CD4-positive, alpha-beta memory T cell (primary cell): ENCODE data around the gene CELF3. TPM values are rescaled to one million over a fixed set of nuclear protein-coding genes. Genes with fewer than 3 reads are reported as not detected.

ENCODE experiments used
- CTCF ChIA-PET: fragments of 350-600 bp; sonication (Branson Sonifier 250); formaldehyde crosslinking; loops from one replicate; lab custom pipeline; 2021; ENCODE audit warnings: inconsistent platforms; ENCODE audit not compliant: partially characterized antibody; lab: Charles Lee
- POLR2A ChIA-PET: fragments of 350-600 bp; sonication (Branson Sonifier 250); formaldehyde crosslinking; loops from one replicate; lab custom pipeline; 2021; ENCODE audit not compliant: partially characterized antibody; lab: Charles Lee
- DNase-seq, 5 donors: peaks; one replicate each; pipeline versions ENCODE4 v3.0.0 to v3.0.0-alpha.2; 2020 to 2022; ENCODE audit warnings: mixed read lengths in 1 of 5
- H3K27ac ChIP-seq: one replicate; pipeline ENCODE4 v1.7.0; 2013; ENCODE audit warnings: low read depth, low read length
- H3K27me3 ChIP-seq: 2 replicates; pipeline ENCODE4 v1.7.0; 2013; ENCODE audit warnings: mild to moderate bottlenecking, low read length, moderate library complexity; ENCODE audit not compliant: insufficient read depth
- H3K36me3 ChIP-seq: 2 replicates; pipeline ENCODE4 v1.7.0; 2013; ENCODE audit warnings: mild to moderate bottlenecking, low read length, moderate library complexity; ENCODE audit not compliant: insufficient read depth
- H3K4me1 ChIP-seq: 2 replicates; pipeline ENCODE4 v1.7.0; 2013; ENCODE audit warnings: mild to moderate bottlenecking, low read length, moderate library complexity; ENCODE audit not compliant: insufficient read depth
- H3K4me3 ChIP-seq, 2 donors: one replicate each; pipeline ENCODE4 v1.7.0; 2013; ENCODE audit warnings: low read length in 2 of 2, mild to moderate bottlenecking in 1 of 2
- H3K9me3 ChIP-seq, 2 donors: one replicate each; pipeline ENCODE4 v1.7.0; 2013; ENCODE audit warnings: low read length in 2 of 2, control low read depth in 1 of 2; ENCODE audit not compliant: control insufficient read depth in 1 of 2
- H3K27ac Mint-ChIP-seq, 7 donors: one replicate each; pipeline ENCODE4 v1.8.0; 2020 to 2021; ENCODE audit warnings: mixed read lengths in 7 of 7, mild to moderate bottlenecking in 6 of 7, inconsistent platforms in 3 of 7, moderate library complexity in 3 of 7
- H3K27me3 Mint-ChIP-seq, 2 donors: one replicate each; pipeline ENCODE4 v1.8.0; 2020 to 2021; ENCODE audit warnings: mixed read lengths in 2 of 2
- H3K36me3 Mint-ChIP-seq, 2 donors: one replicate each; pipeline ENCODE4 v1.8.0; 2020 to 2021; ENCODE audit warnings: mixed read lengths in 2 of 2, inconsistent platforms in 1 of 2, mild to moderate bottlenecking in 1 of 2
- H3K4me1 Mint-ChIP-seq, 4 donors: one replicate each; pipeline ENCODE4 v1.8.0; 2020 to 2021; ENCODE audit warnings: mixed read lengths in 4 of 4, mild to moderate bottlenecking in 1 of 4
- H3K4me3 Mint-ChIP-seq, 8 donors: one replicate each; pipeline ENCODE4 v1.8.0; 2020 to 2021; ENCODE audit warnings: mixed read lengths in 8 of 8, mild to moderate bottlenecking in 7 of 8, moderate library complexity in 6 of 8, inconsistent platforms in 3 of 8
- H3K9me3 Mint-ChIP-seq, 8 donors: one replicate each; pipeline ENCODE4 v1.8.0; 2020 to 2021; ENCODE audit warnings: mixed read lengths in 8 of 8, mild to moderate bottlenecking in 5 of 8, inconsistent platforms in 3 of 8, moderate library complexity in 1 of 8
- intact Hi-C: fragments of 100-400 bp; cut with micrococcal nuclease; formaldehyde crosslinking; loops from one replicate; pipeline ENCODE4 v1.15.1; 2023
- polyA plus RNA-seq, 2 donors: library from polyadenylated mRNA; unstranded; fragments of 300-500 nt; fragmentation: Illumina TruSeq; gene quantifications; one replicate each; pipeline ENCODE4 v1.2.3, GENCODE V29; 2021
- total RNA-seq, 2 experiments: library from RNA; stranded (reverse); gene quantifications; one replicate each; pipeline ENCODE4 v1.2.3, GENCODE V29; 2021

CELF3 gene
- total and polyA plus RNA-seq, 4 experiments from 2014 or later, result not detected

GRCh38 chr1:151714820-151715725 lies 1.5 kb downstream of the CELF3 start:
- Mint-ChIP-seq H3K4me1 (peaks cover 7 to 22% (median 10%) of the 10 kb centered on the region in 4 donors), H3K4me3 (no peak overlapping the region), H3K36me3 (no peaks in the 10 kb centered on the region), H3K27me3 (peaks cover 38 to 52% of the 10 kb centered on the region in 2 donors), H3K9me3 (no peaks in the 10 kb centered on the region), H3K27ac (no peak overlapping the region)
- H3K27ac ChIP-seq, result no peak overlapping the region
- peaks cover 7% of the 10 kb centered on the region for H3K4me1 ChIP-seq
- H3K27me3 ChIP-seq, result peaks cover 22% of the 10 kb centered on the region
- H3K36me3 ChIP-seq, result no peaks in the 10 kb centered on the region
- ChIA-PET POLR2A (no interaction called here), CTCF (interaction anchor here (0.6 kb wide), 1 partner anchor 269 kb away, joined by 4 read pairs; no protein-coding TSS in a partner anchor)
- H3K4me3 ChIP-seq, result no peak overlapping the region
- no peak for DNase-seq
- H3K9me3 ChIP-seq, result no peaks in the 10 kb centered on the region
- intact Hi-C loops, result no loop called here

GRCh38 chr1:151713874-151714273 lies 2.7 kb downstream of the CELF3 start:
- Histone ChIP-seq H3K27me3 (peaks cover 22% of the 10 kb centered on the region), H3K4me3 (no peak overlapping the region), H3K9me3 (no peaks in the 10 kb centered on the region), H3K4me1 (peaks cover 7% of the 10 kb centered on the region), H3K36me3 (no peaks in the 10 kb centered on the region), H3K27ac (no peak overlapping the region)
- no peaks in the 10 kb centered on the region for H3K36me3 Mint-ChIP-seq
- H3K9me3 Mint-ChIP-seq, result no peaks in the 10 kb centered on the region
- no peak for DNase-seq
- ChIA-PET CTCF (no interaction called here), POLR2A (no interaction called here)
- intact Hi-C loops, result no loop called here
- H3K4me3 Mint-ChIP-seq, result no peak overlapping the region
- no peak overlapping the region for H3K27ac Mint-ChIP-seq
- peaks cover 38 to 46% of the 10 kb centered on the region in 2 donors for H3K27me3 Mint-ChIP-seq
- H3K4me1 Mint-ChIP-seq, result peaks cover 7 to 21% (median 9%) of the 10 kb centered on the region in 4 donors

GRCh38 chr1:151713044-151713443 lies 3.6 kb downstream of the CELF3 start:
- Histone ChIP-seq H3K27ac (no peak overlapping the region), H3K9me3 (no peaks in the 10 kb centered on the region), H3K4me1 (peaks cover 7% of the 10 kb centered on the region), H3K27me3 (peaks cover 22% of the 10 kb centered on the region), H3K36me3 (no peaks in the 10 kb centered on the region), H3K4me3 (no peak overlapping the region)
- Mint-ChIP-seq H3K27me3 (peaks cover 33 to 40% of the 10 kb centered on the region in 2 donors), H3K27ac (no peak overlapping the region), H3K4me3 (no peak overlapping the region), H3K4me1 (peaks cover 7 to 20% (median 9%) of the 10 kb centered on the region in 4 donors), H3K36me3 (no peaks in the 10 kb centered on the region), H3K9me3 (no peaks in the 10 kb centered on the region)
- DNase-seq, result no peak
- ChIA-PET CTCF (no interaction called here), POLR2A (no interaction called here)
- intact Hi-C loops, result no loop called here

GRCh38 chr1:151711951-151712350 lies 4.7 kb downstream of the CELF3 start:
- H3K27ac ChIP-seq, result no peak overlapping the region
- CTCF ChIA-PET, result no interaction called here
- no peak overlapping the region for H3K4me3 ChIP-seq
- no peak overlapping the region for H3K4me3 Mint-ChIP-seq
- H3K27ac Mint-ChIP-seq, result no peak overlapping the region
- no peaks in the 10 kb centered on the region for H3K36me3 Mint-ChIP-seq
- H3K4me1 Mint-ChIP-seq, result peaks cover 3 to 9% (median 3%) of the 10 kb centered on the region in 4 donors
- peaks cover 4% of the 10 kb centered on the region for H3K4me1 ChIP-seq
- H3K36me3 ChIP-seq, result no peaks in the 10 kb centered on the region
- H3K9me3 Mint-ChIP-seq, result no peaks in the 10 kb centered on the region
- peaks cover 23 to 32% of the 10 kb centered on the region in 2 donors for H3K27me3 Mint-ChIP-seq
- peaks cover 12% of the 10 kb centered on the region for H3K27me3 ChIP-seq
- POLR2A ChIA-PET, result no interaction called here
- intact Hi-C loops, result no loop called here
- H3K9me3 ChIP-seq, result no peaks in the 10 kb centered on the region
- DNase-seq, result no peak

- Histone ChIP-seq H3K9me3 (no peaks in the 10 kb centered on the region), H3K4me1 (no peaks in the 10 kb centered on the region), H3K4me3 (no peak overlapping the region), H3K36me3 (no peaks in the 10 kb centered on the region), H3K27ac (no peak overlapping the region), H3K27me3 (peaks cover 7% of the 10 kb centered on the region)
- POLR2A ChIA-PET, result no interaction called here
- peaks cover 20 to 28% of the 10 kb centered on the region in 2 donors for H3K27me3 Mint-ChIP-seq
- H3K36me3 Mint-ChIP-seq, result no peaks in the 10 kb centered on the region
- no peaks in the 10 kb centered on the region for H3K9me3 Mint-ChIP-seq
- H3K4me1 Mint-ChIP-seq, result peaks cover 0 to 5% (median 1%) of the 10 kb centered on the region in 4 donors
- H3K4me3 Mint-ChIP-seq, result no peak overlapping the region
- intact Hi-C loops, result no loop called here
- no peak overlapping the region for H3K27ac Mint-ChIP-seq
- DNase-seq, result no peak
- CTCF ChIA-PET, result no interaction called here
Measured at GRCh38 chr1:151711044-151711800, 5.4 kb downstream of the CELF3 start.

GRCh38 chr1:151710187-151710840 lies 6.3 kb downstream of the CELF3 start:
- Mint-ChIP-seq H3K4me3 (no peak overlapping the region), H3K27ac (no peak overlapping the region), H3K27me3 (peaks cover 13 to 19% of the 10 kb centered on the region in 2 donors), H3K4me1 (peaks cover 0 to 7% (median 3%) of the 10 kb centered on the region in 4 donors), H3K9me3 (no peaks in the 10 kb centered on the region), H3K36me3 (no peaks in the 10 kb centered on the region)
- intact Hi-C loops, result no loop called here
- no peak overlapping the region for H3K4me3 ChIP-seq
- DNase-seq, result peak in 4 of 5 donors; percentile 14 to 55 (median 28)
- no peaks in the 10 kb centered on the region for H3K36me3 ChIP-seq
- no peaks in the 10 kb centered on the region for H3K9me3 ChIP-seq
- no peak overlapping the region for H3K27ac ChIP-seq
- CTCF ChIA-PET, result no interaction called here
- POLR2A ChIA-PET, result no interaction called here
- H3K4me1 ChIP-seq, result no peaks in the 10 kb centered on the region
- no peaks in the 10 kb centered on the region for H3K27me3 ChIP-seq

DNA sequence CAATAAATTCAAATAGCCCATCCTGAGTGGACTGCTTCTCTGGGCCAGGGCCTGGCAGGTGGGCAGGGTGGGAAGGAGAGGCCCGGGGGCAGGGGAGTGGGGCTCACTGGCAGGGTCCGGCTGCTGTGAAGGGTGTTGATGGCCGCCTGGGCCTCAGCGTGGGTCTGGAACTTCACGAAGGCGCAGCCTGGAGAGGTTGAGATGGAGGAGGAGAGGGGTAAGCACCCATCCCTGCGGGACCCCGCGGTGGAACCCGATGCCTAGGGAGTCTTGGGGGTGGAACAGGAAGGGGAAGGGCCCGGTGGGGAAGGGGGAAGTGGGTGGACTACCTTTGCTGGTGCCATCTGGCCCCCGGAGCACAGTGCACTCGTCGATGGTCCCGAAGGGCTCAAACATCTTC lies 7.7 kb downstream of the CELF3 start:
- Histone ChIP-seq H3K4me3 (no peak overlapping the region), H3K36me3 (no peaks in the 10 kb centered on the region), H3K27me3 (no peaks in the 10 kb centered on the region), H3K4me1 (no peaks in the 10 kb centered on the region), H3K9me3 (no peaks in the 10 kb centered on the region), H3K27ac (no peak overlapping the region)
- peaks cover 0 to 8% (median 3%) of the 10 kb centered on the region in 4 donors for H3K4me1 Mint-ChIP-seq
- H3K27ac Mint-ChIP-seq, result no peak overlapping the region
- no peaks in the 10 kb centered on the region for H3K36me3 Mint-ChIP-seq
- ChIA-PET CTCF (interaction anchor here (0.9 kb wide), 1 partner anchor 131 kb away, joined by 3 read pairs; no protein-coding TSS in a partner anchor), POLR2A (no interaction called here)
- no peak overlapping the region for H3K4me3 Mint-ChIP-seq
- peaks cover 5 to 6% of the 10 kb centered on the region in 2 donors for H3K27me3 Mint-ChIP-seq
- no peak for DNase-seq
- intact Hi-C loops, result no loop called here
- H3K9me3 Mint-ChIP-seq, result no peaks in the 10 kb centered on the region
